Spinal cord (tissue), 10 donors: Measurements from ENCODE around the gene GPC6. TPM values are rescaled to one million over a fixed set of nuclear protein-coding genes. Genes with fewer than 3 reads are reported as not detected.
A peak's percentile ranks its signal among the peaks of the same experiment; 100 is the strongest.

ENCODE experiments used
- DNase-seq, 6 donors: peaks; one replicate each; pipeline versions ENCODE4 v3.0.0 to v3.0.0-alpha.2; 2013 to 2015; ENCODE audit warnings: low spot score in 6 of 6, low read depth in 4 of 6
- H3K27ac ChIP-seq: one replicate; pipeline ENCODE4 v1.5.1; 2013; ENCODE audit warnings: low read depth, low read length, control low read depth
- H3K27me3 ChIP-seq: one replicate; pipeline ENCODE4 v1.6.1; 2013; ENCODE audit warnings: low read length; ENCODE audit not compliant: control insufficient read depth, insufficient read depth
- H3K36me3 ChIP-seq: one replicate; pipeline ENCODE4 v1.6.1; 2013; ENCODE audit warnings: low read length; ENCODE audit not compliant: control insufficient read depth, insufficient read depth
- H3K4me1 ChIP-seq: one replicate; pipeline ENCODE4 v1.6.1; 2013; ENCODE audit warnings: low read length; ENCODE audit not compliant: control insufficient read depth, insufficient read depth
- H3K4me3 ChIP-seq: one replicate; pipeline ENCODE4 v1.5.1; 2013; ENCODE audit warnings: low read depth, low read length, control low read depth
- H3K9me3 ChIP-seq: one replicate; pipeline ENCODE4 v1.6.1; 2013; ENCODE audit warnings: low read length; ENCODE audit not compliant: control insufficient read depth, insufficient read depth
- WGBS: methylation state at CpG from one replicate; pipeline ENCODE4 v1.1.5; 2013; ENCODE audit warnings: missing lambda C conversion rate; ENCODE audit not compliant: insufficient coverage; 5-methylcytosine and 5-hydroxymethylcytosine counted together
- polyA plus RNA-seq, 2 donors: library from polyadenylated mRNA; unstranded; fragments of 120-200 nt; gene quantifications; one replicate each; pipeline ENCODE4 v1.2.1, GENCODE V29; 2013; ENCODE audit not compliant: insufficient read length in 2 of 2
- total RNA-seq, 2 donors: library from RNA; depleted of rRNA in 1 of 2; stranded (reverse); fragments of 120-200 nt in 1 of 2; fragments of >200 nt in 1 of 2; gene quantifications; one replicate each; pipeline versions ENCODE4 v1.2.3 to v1.2.4, GENCODE V29; 2013 to 2014
- donor health status: healthy.

The GPC6 gene
- total and polyA plus RNA-seq, 4 donors: 19.8 to 109 (median 46.0) TPM

- Histone ChIP-seq H3K27me3 (no peaks in the 10 kb centered on the region), H3K27ac (no peak overlapping the region)
- WGBS: 60% methylated on average over 1 of the region's 3 CpGs
Measured at GRCh38 chr13:94309576-94309975, 1083.0 kb downstream of the GPC6 start.

GRCh38 chr13:94309997-94310855 is 1083.6 kb downstream of the GPC6 start:
- DNase-seq: no peak
- peaks cover 7% of the 10 kb centered on the region for H3K4me1 ChIP-seq
- H3K27ac ChIP-seq: no peak overlapping the region
- no peaks in the 10 kb centered on the region for H3K9me3 ChIP-seq
- H3K4me3 ChIP-seq: no peak overlapping the region
- no peaks in the 10 kb centered on the region for H3K27me3 ChIP-seq
- WGBS: no CpG with 5 or more reads among the region's 8 CpGs
- no peaks in the 10 kb centered on the region for H3K36me3 ChIP-seq

More at GRCh38 chr13:94309576-94309975, 1083.0 kb downstream of the GPC6 start:
- H3K9me3 ChIP-seq: no peaks in the 10 kb centered on the region
- H3K4me3 ChIP-seq: no peak overlapping the region
- DNase-seq: no peak
- H3K36me3 ChIP-seq: no peaks in the 10 kb centered on the region
- H3K4me1 ChIP-seq: peaks cover 7% of the 10 kb centered on the region

GRCh38 chr13:94311893-94312292 is 1085.3 kb downstream of the GPC6 start:
- WGBS: no CpG with 5 or more reads among the region's 2 CpGs
- Histone ChIP-seq H3K9me3 (no peaks in the 10 kb centered on the region), H3K4me3 (no peak overlapping the region), H3K27ac (peak overlapping the region; percentile 66), H3K4me1 (peaks cover 7% of the 10 kb centered on the region), H3K36me3 (no peaks in the 10 kb centered on the region), H3K27me3 (no peaks in the 10 kb centered on the region)
- DNase-seq: no peak

- peak; percentile 32 to 85 (median 50) for DNase-seq
- no peaks in the 10 kb centered on the region for H3K27me3 ChIP-seq
- peaks cover 7% of the 10 kb centered on the region for H3K4me1 ChIP-seq
- no peak overlapping the region for H3K4me3 ChIP-seq
- WGBS: 21% methylated on average over 8 of the region's 15 CpGs
- H3K36me3 ChIP-seq: no peaks in the 10 kb centered on the region
- peak overlapping the region; percentile 66 for H3K27ac ChIP-seq
- no peaks in the 10 kb centered on the region for H3K9me3 ChIP-seq
Measured at GRCh38 chr13:94312511-94313216, 1086.1 kb downstream of the GPC6 start.

- Histone ChIP-seq H3K9me3 (no peaks in the 10 kb centered on the region), H3K4me1 (peaks cover 7% of the 10 kb centered on the region), H3K36me3 (no peaks in the 10 kb centered on the region), H3K27ac (peak overlapping the region; percentile 66), H3K27me3 (no peaks in the 10 kb centered on the region), H3K4me3 (no peak overlapping the region)
- WGBS: no CpG with 5 or more reads among the region's 3 CpGs
- DNase-seq: peak in 1 of 6 donors; percentile 29
Measured at GRCh38 chr13:94313321-94313910, 1086.8 kb downstream of the GPC6 start.

- H3K36me3 ChIP-seq: no peaks in the 10 kb centered on the region
- no CpG with 5 or more reads among the region's 3 CpGs for WGBS
- H3K4me1 ChIP-seq: peaks cover 7% of the 10 kb centered on the region
- peak overlapping the region; percentile 66 for H3K27ac ChIP-seq
- no peak overlapping the region for H3K4me3 ChIP-seq
- DNase-seq: peak in 1 of 6 donors; percentile 59
- H3K9me3 ChIP-seq: no peaks in the 10 kb centered on the region
- no peaks in the 10 kb centered on the region for H3K27me3 ChIP-seq
Measured at GRCh38 chr13:94313926-94314325, 1087.3 kb downstream of the GPC6 start.

GRCh38 chr13:94315188-94315587 is 1088.6 kb downstream of the GPC6 start:
- Histone ChIP-seq H3K36me3 (no peaks in the 10 kb centered on the region), H3K4me3 (no peak overlapping the region), H3K27ac (no peak overlapping the region), H3K4me1 (peaks cover 7% of the 10 kb centered on the region), H3K9me3 (no peaks in the 10 kb centered on the region), H3K27me3 (no peaks in the 10 kb centered on the region)
- no peak for DNase-seq
- WGBS: 83% methylated on average over 1 of the region's 1 CpG

- H3K36me3 ChIP-seq: no peaks in the 10 kb centered on the region
- no peaks in the 10 kb centered on the region for H3K9me3 ChIP-seq
- no peaks in the 10 kb centered on the region for H3K27me3 ChIP-seq
- peaks cover 7% of the 10 kb centered on the region for H3K4me1 ChIP-seq
- no peak for DNase-seq
- H3K27ac ChIP-seq: no peak overlapping the region
- no peak overlapping the region for H3K4me3 ChIP-seq
- WGBS: 20% methylated on average over 1 of the region's 2 CpGs
Measured at GRCh38 chr13:94317063-94317491, 1090.5 kb downstream of the GPC6 start.

GRCh38 chr13:94318418-94318817 is 1091.8 kb downstream of the GPC6 start:
- Histone ChIP-seq H3K4me1 (no peaks in the 10 kb centered on the region), H3K36me3 (no peaks in the 10 kb centered on the region), H3K4me3 (no peak overlapping the region), H3K27ac (no peak overlapping the region), H3K9me3 (no peaks in the 10 kb centered on the region), H3K27me3 (no peaks in the 10 kb centered on the region)
- DNase-seq: no peak
- WGBS: no CpG with 5 or more reads among the region's 3 CpGs
